HG02943 (cell line): ENCODE results near the gene NRAS.

Experiments
- ATAC-seq: cut with Tn5 transposase; IDR thresholded peaks from one replicate; pipeline ENCODE4 v1.9.1; 2021; ENCODE audit warnings: mild to moderate bottlenecking, low read depth, moderate library complexity; ENCODE audit not compliant: unreplicated experiment

NRAS gene

GRCh38 chr1:114690148-114690547 is 26.4 kb downstream of the NRAS start:
- ATAC-seq, result no peak

- ATAC-seq, result no peak
Measured at GRCh38 chr1:114688526-114688925, 28.0 kb downstream of the NRAS start.

GRCh38 chr1:114685851-114686250 is 30.7 kb downstream of the NRAS start:
- no peak for ATAC-seq

- ATAC-seq, result no peak
Measured at GRCh38 chr1:114677691-114678090, 38.9 kb downstream of the NRAS start.

- ATAC-seq, result no peak
Measured at GRCh38 chr1:114676115-114676514, 40.5 kb downstream of the NRAS start.

- ATAC-seq, result no peak
Measured at GRCh38 chr1:114671939-114672275, 44.7 kb downstream of the NRAS start.

- ATAC-seq, result no peak
Measured at GRCh38 chr1:114671011-114671938, 45.3 kb downstream of the NRAS start.

- peak; percentile 98 for ATAC-seq
Measured at GRCh38 chr1:114670083-114671010, 46.2 kb downstream of the NRAS start.

GRCh38 chr1:114669562-114670082 is 46.9 kb downstream of the NRAS start, which contains the start of gene DENND2C:
Gene DENND2C, minus strand, starts transcription at chr1:114670049. Its CDS starts 44,065 bp downstream, at chr1:114625984.
- peak; percentile 57 for ATAC-seq

- ATAC-seq, result no peak
Measured at GRCh38 chr1:114668784-114669561, 47.6 kb downstream of the NRAS start.

- ATAC-seq, result no peak
Measured at GRCh38 chr1:114668373-114668772, 48.2 kb downstream of the NRAS start.

GRCh38 chr1:114666954-114667353 is 49.6 kb downstream of the NRAS start:
- ATAC-seq, result no peak

GRCh38 chr1:114660238-114660637 is 56.3 kb downstream of the NRAS start:
- no peak for ATAC-seq
